GM12878 (cell line): ENCODE results near the gene ROBO1. TPM values are rescaled to one million over a fixed set of nuclear protein-coding genes. Genes with fewer than 3 reads are reported as not detected.

ENCODE experiments used
- ATAC-seq: fragments of 200-7000 bp; cut with Tn5 transposase; 3 replicates; pipeline ENCODE4 v1.9.1; 2020; ENCODE audit warnings: mild to moderate bottlenecking, moderate library complexity
- BruUV-seq: library from RNA; stranded (reverse); fragments of 400-500 nt; replicated peaks from 2 replicates; lab custom pipeline; 2021; lab: Mats Ljungman, UMichigan
- CTCF ChIA-PET: fragments of 300-600 bp; sonication (Branson Sonifier 250); formaldehyde crosslinking; extraction: SDS; loops from one replicate; lab custom pipeline; 2021; ENCODE audit warnings: inconsistent platforms; lab: Yijun Ruan, JAX
- POLR2A ChIA-PET: fragments of 350-600 bp; formaldehyde crosslinking; extraction: SDS; loops from one replicate; lab custom pipeline; 2021; ENCODE audit warnings: inconsistent platforms; lab: Charles Lee
- RAD21 ChIA-PET: fragments of 300-600 bp; sonication (Branson Sonifier 250); formaldehyde crosslinking; loops from one replicate; lab custom pipeline; 2023; ENCODE audit warnings: antibody characterized with exemption; ENCODE audit not compliant: unreplicated experiment; lab: Charles Lee
- SMC1A ChIA-PET: fragments of 300-600 bp; sonication (Branson Sonifier 250); formaldehyde crosslinking; loops from one replicate; lab custom pipeline; 2023; ENCODE audit not compliant: unreplicated experiment, uncharacterized antibody; lab: Charles Lee
- DNase-seq: peaks from one replicate; pipeline ENCODE4 v3.0.0-alpha.2; 2011; ENCODE audit warnings: low read depth, low spot score
- FAIRE-seq: peaks from 3 replicates; lab custom pipeline; 2011; peaks lifted over from hg19 to GRCh38; lab: Jason Lieb, UNC
- H2AFZ ChIP-seq: 2 replicates; pipeline ENCODE4 v1.6.0; 2011; ENCODE audit warnings: low read depth, low read length, control low read depth; ENCODE audit not compliant: control insufficient read depth
- H3K27ac ChIP-seq: 2 replicates; pipeline ENCODE4 v1.5.1; 2011; ENCODE audit warnings: control low read depth; ENCODE audit not compliant: control insufficient read depth, insufficient read depth
- H3K27me3 ChIP-seq, 2 experiments: replicated peaks in 1 of 2; 2 replicates each; pipeline versions ENCODE4 v1.6.0 to v1.6.1; 2011; ENCODE audit warnings: low read length in 1 of 2; ENCODE audit not compliant: control insufficient read depth in 2 of 2, insufficient read depth in 2 of 2
- H3K36me3 ChIP-seq, 2 experiments: 2 replicates each; pipeline ENCODE4 v1.5.1; 2011; ENCODE audit warnings: low read length in 1 of 2; ENCODE audit not compliant: control insufficient read depth in 2 of 2, insufficient read depth in 2 of 2
- H3K4me1 ChIP-seq: 2 replicates; pipeline ENCODE4 v1.6.1; 2011; ENCODE audit warnings: mild to moderate bottlenecking, low read length, moderate library complexity, mixed read lengths; ENCODE audit not compliant: control insufficient read depth, insufficient read depth
- H3K4me2 ChIP-seq: 2 replicates; pipeline ENCODE4 v1.6.0; 2011; ENCODE audit warnings: control low read depth; ENCODE audit not compliant: control insufficient read depth, insufficient read depth
- H3K4me3 ChIP-seq: fragments of 200-600 bp; sonication (generic); 2 replicates; pipeline ENCODE4 v1.5.1; 2016
- H3K79me2 ChIP-seq: 2 replicates; pipeline ENCODE4 v1.6.0; 2011; ENCODE audit warnings: low read length; ENCODE audit not compliant: control insufficient read depth, insufficient read depth
- H3K9ac ChIP-seq: 2 replicates; pipeline ENCODE4 v1.8.0; 2011; ENCODE audit warnings: low read length, control low read depth, mixed read lengths; ENCODE audit not compliant: control insufficient read depth, insufficient read depth
- H3K9me3 ChIP-seq: replicated peaks from 3 replicates; pipeline ENCODE4 v1.5.1; 2011; ENCODE audit warnings: mild to moderate bottlenecking, low read length; ENCODE audit not compliant: control insufficient read depth, insufficient read depth
- H4K20me1 ChIP-seq: 2 replicates; pipeline ENCODE4 v1.6.0; 2011; ENCODE audit not compliant: control insufficient read depth, insufficient read depth
- BACH1 ChIP-seq: fragments of 450-650 bp; IDR thresholded peaks from 2 replicates; pipeline ENCODE4 v1.6.1; 2017; ENCODE audit warnings: mild to moderate bottlenecking, borderline replicate concordance
- CHD1 ChIP-seq: IDR thresholded peaks from 2 replicates; pipeline ENCODE4 v1.6.1; 2012; ENCODE audit warnings: low read depth, low read length, improper control_type of control experiment
- CREM ChIP-seq: IDR thresholded peaks from 2 replicates; pipeline ENCODE4 v1.6.1; 2014; ENCODE audit warnings: antibody characterized with exemption, low read depth
- EZH2 ChIP-seq: IDR thresholded peaks from 2 replicates; pipeline ENCODE4 v1.6.1; 2012; ENCODE audit warnings: low read depth, mild to moderate bottlenecking, control low read depth, inconsistent platforms, low read length, borderline replicate concordance; ENCODE audit not compliant: control insufficient read depth
- HDAC2 ChIP-seq: fragments of 200-600 bp; sonication (generic); IDR thresholded peaks from 2 replicates; pipeline ENCODE4 v1.6.1; 2017
- HSF1 ChIP-seq: fragments of 150-350 bp; IDR thresholded peaks from 2 replicates; pipeline ENCODE4 v1.6.1; 2014; ENCODE audit warnings: mild to moderate bottlenecking, low read depth, low read length
- MEF2A ChIP-seq: IDR thresholded peaks from 2 replicates; pipeline ENCODE4 v1.6.1; 2011; ENCODE audit warnings: low read depth, mild to moderate bottlenecking, low read length, moderate library complexity; ENCODE audit not compliant: insufficient read depth
- NBN ChIP-seq: fragments of 450-650 bp; IDR thresholded peaks from 2 replicates; pipeline ENCODE4 v1.6.1; 2016
- NRF1 ChIP-seq: conservative IDR thresholded peaks from 2 replicates; pipeline ENCODE4 v1.6.1; 2011; ENCODE audit warnings: mild to moderate bottlenecking, low read depth, low read length, improper control_type of control experiment
- SUZ12 ChIP-seq: fragments of 200-600 bp; sonication (generic); IDR thresholded peaks from one replicate; pipeline ENCODE4 v1.6.1; 2018; ENCODE audit warnings: antibody characterized with exemption, mild to moderate bottlenecking; ENCODE audit not compliant: unreplicated experiment
- TCF7 ChIP-seq: IDR thresholded peaks from 2 replicates; pipeline ENCODE4 v1.6.1; 2014; ENCODE audit warnings: antibody characterized with exemption, borderline replicate concordance
- YBX1 ChIP-seq: fragments of 450-650 bp; IDR thresholded peaks from 2 replicates; pipeline ENCODE4 v1.6.1; 2016; ENCODE audit warnings: antibody characterized with exemption
- ZNF24 ChIP-seq: fragments of 450-650 bp; IDR thresholded peaks from 2 replicates; pipeline ENCODE4 v1.6.1; 2017; ENCODE audit warnings: antibody characterized with exemption, mild to moderate bottlenecking
- ZNF274 ChIP-seq: IDR thresholded peaks from one replicate; pipeline ENCODE4 v1.8.0; 2011; ENCODE audit not compliant: insufficient read length, insufficient read depth
- ZNF592 ChIP-seq: fragments of 450-650 bp; IDR thresholded peaks from 2 replicates; pipeline ENCODE4 v1.6.1; 2017; ENCODE audit warnings: mild to moderate bottlenecking, moderate library complexity
- ZSCAN29 ChIP-seq: fragments of 450-650 bp; IDR thresholded peaks from 2 replicates; pipeline ENCODE4 v1.6.1; 2017; ENCODE audit warnings: mild to moderate bottlenecking, moderate library complexity
- WGBS: methylation state at CpG from one replicate; pipeline ENCODE4 v1.1.6; 2016; ENCODE audit warnings: low lambda C conversion rate; ENCODE audit not compliant: insufficient replicate concordance, insufficient coverage; ENCODE audit errors: missing lambda C conversion rate; 5-methylcytosine and 5-hydroxymethylcytosine counted together
- in situ Hi-C: fragments of 300-500 bp; cut with MboI; formaldehyde crosslinking; loops from 9 replicates; pipeline ENCODE4 v1.14.3; 2018; ENCODE audit warnings: mixed read lengths
- intact Hi-C: fragments of 100-400 bp; cut with micrococcal nuclease; formaldehyde crosslinking; loops from one replicate; pipeline ENCODE4 v1.14.2; 2022; ENCODE audit not compliant: unreplicated experiment
- polyA plus RNA-seq, 11 experiments: library from polyadenylated mRNA; depleted of rRNA in 4 of 11; unstranded in 6 of 11; stranded (reverse) in 5 of 11; fragments of >200 nt; fragmentation: Nextera tagmentation in 4 of 11; fragmentation: Illumina TruSeq in 1 of 11; extraction: Ambion mirVana in 4 of 11; extraction: Trizol in 1 of 11; gene quantifications; 1 replicate in 1 of 11; 2 replicates in 10 of 11; pipeline versions ENCODE4 v1.2.1 to v1.2.3, GENCODE V29; 2011 to 2016; ENCODE audit warnings: inconsistent platforms in 2 of 11, missing spikeins in 2 of 11, low read depth in 1 of 11
- total RNA-seq, 4 experiments: library from RNA; depleted of rRNA in 3 of 4; stranded (reverse); fragments of >200 nt in 3 of 4; fragmentation: Illumina TruSeq in 1 of 4; extraction: Trizol in 1 of 4; gene quantifications; 2 replicates each; pipeline versions ENCODE4 v1.2.1 to v1.2.3, GENCODE V29; 2013 to 2021
- TF ChIP-seq, protein P1 (sequence below): IDR thresholded peaks from 2 replicates; pipeline ENCODE4 v1.6.1; 2012; ENCODE audit warnings: mild to moderate bottlenecking, low read depth, low read length

The ROBO1 gene
- total and polyA plus RNA-seq, 10 of the 15 experiments (the other 5 are each of a cell fraction or from before 2014, with no cell fraction given) = 0.29 to 46.5 (median 1.2) TPM

DNA sequence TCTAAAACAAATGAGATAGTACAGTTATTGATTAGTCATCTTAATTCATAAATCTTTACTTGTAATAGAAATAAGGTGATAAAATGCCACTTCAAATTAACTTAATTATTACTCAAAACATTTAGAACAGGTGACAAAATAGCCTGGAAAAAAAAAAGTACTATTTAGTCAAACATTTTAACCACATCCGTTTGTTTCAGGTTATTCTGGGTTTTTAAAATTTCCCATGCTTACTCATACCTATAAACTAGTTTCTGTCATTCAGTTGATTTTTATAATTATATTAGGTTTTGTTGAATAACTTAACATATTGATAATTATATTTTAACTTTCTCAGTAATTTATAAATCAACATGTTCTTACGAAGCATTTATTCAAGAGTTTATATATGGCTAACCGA is 483.0 kb downstream of the ROBO1 start:
- ChIA-PET POLR2A (no interaction called here), RAD21 (no interaction called here), CTCF (no interaction called here), SMC1A (interaction anchor here (0.5 to 1.3 kb wide), 3 partner anchors 25 to 78 kb away, joined by 3 read pairs; no protein-coding TSS in a partner anchor)
- Histone ChIP-seq H4K20me1 (no peaks in the 10 kb centered on the region), H3K9me3 (no peaks in the 10 kb centered on the region), H3K36me3 (no peaks in the 10 kb centered on the region), H2AFZ (no peak overlapping the region), H3K27ac (no peak overlapping the region), H3K4me3 (no peak overlapping the region), H3K4me2 (no peak overlapping the region), H3K79me2 (no peaks in the 10 kb centered on the region), H3K9ac (no peak overlapping the region), H3K27me3 (no peaks in the 10 kb centered on the region), H3K4me1 (no peaks in the 10 kb centered on the region)
- 26% methylated on average over 3 of the region's 3 CpGs for WGBS
- no peak for DNase-seq
- BruUV-seq = no TSS peak
- in situ Hi-C loops = no loop called here
- FAIRE-seq = no peak
- ATAC-seq = peak; percentile 81
- intact Hi-C loops = no loop called here
- TF ChIP-seq ZNF274 (no peak), ZSCAN29 (no peak), ZNF24 (no peak), NRF1 (no peak), NBN (no peak), HSF1 (no peak), CHD1 (no peak), YBX1 (no peak), SUZ12 (no peak), EZH2 (no peak), MEF2A (0 out of 2 replicates have a peak, but pooled peaks have one; percentile 27), TCF7 (no peak), HDAC2 (no peak), ZNF592 (no peak), BACH1 (no peak), CREM (no peak)
- TF ChIP-seq, protein P1, sequence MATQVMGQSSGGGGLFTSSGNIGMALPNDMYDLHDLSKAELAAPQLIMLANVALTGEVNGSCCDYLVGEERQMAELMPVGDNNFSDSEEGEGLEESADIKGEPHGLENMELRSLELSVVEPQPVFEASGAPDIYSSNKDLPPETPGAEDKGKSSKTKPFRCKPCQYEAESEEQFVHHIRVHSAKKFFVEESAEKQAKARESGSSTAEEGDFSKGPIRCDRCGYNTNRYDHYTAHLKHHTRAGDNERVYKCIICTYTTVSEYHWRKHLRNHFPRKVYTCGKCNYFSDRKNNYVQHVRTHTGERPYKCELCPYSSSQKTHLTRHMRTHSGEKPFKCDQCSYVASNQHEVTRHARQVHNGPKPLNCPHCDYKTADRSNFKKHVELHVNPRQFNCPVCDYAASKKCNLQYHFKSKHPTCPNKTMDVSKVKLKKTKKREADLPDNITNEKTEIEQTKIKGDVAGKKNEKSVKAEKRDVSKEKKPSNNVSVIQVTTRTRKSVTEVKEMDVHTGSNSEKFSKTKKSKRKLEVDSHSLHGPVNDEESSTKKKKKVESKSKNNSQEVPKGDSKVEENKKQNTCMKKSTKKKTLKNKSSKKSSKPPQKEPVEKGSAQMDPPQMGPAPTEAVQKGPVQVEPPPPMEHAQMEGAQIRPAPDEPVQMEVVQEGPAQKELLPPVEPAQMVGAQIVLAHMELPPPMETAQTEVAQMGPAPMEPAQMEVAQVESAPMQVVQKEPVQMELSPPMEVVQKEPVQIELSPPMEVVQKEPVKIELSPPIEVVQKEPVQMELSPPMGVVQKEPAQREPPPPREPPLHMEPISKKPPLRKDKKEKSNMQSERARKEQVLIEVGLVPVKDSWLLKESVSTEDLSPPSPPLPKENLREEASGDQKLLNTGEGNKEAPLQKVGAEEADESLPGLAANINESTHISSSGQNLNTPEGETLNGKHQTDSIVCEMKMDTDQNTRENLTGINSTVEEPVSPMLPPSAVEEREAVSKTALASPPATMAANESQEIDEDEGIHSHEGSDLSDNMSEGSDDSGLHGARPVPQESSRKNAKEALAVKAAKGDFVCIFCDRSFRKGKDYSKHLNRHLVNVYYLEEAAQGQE = no peak
